GM12878 (cell line): ENCODE results near the gene ZKSCAN5. TPM values are rescaled to one million over a fixed set of nuclear protein-coding genes. Genes with fewer than 3 reads are reported as not detected.
A peak's percentile ranks its signal among the peaks of the same experiment; 100 is the strongest.

Experiments used
- CBFB ChIP-seq: IDR thresholded peaks from 2 replicates; pipeline ENCODE4 v1.6.1; 2016; ENCODE audit warnings: antibody characterized with exemption, low read depth
- CREM ChIP-seq: IDR thresholded peaks from 2 replicates; pipeline ENCODE4 v1.6.1; 2014; ENCODE audit warnings: antibody characterized with exemption, low read depth
- DPF2 ChIP-seq: fragments of 450-650 bp; IDR thresholded peaks from 2 replicates; pipeline ENCODE4 v1.6.1; 2017; ENCODE audit warnings: mild to moderate bottlenecking
- E2F8 ChIP-seq: fragments of 450-650 bp; IDR thresholded peaks from 2 replicates; pipeline ENCODE4 v1.6.1; 2018; ENCODE audit warnings: mild to moderate bottlenecking, low read depth, moderate library complexity; ENCODE audit not compliant: partially characterized antibody
- EGR1 ChIP-seq, 2 experiments: IDR thresholded peaks; 1 replicate in 1 of 2; 2 replicates in 1 of 2; pipeline ENCODE4 v1.6.1; 2011 to 2012; ENCODE audit warnings: low read depth in 2 of 2, low read length in 2 of 2, borderline replicate concordance in 1 of 2, mild to moderate bottlenecking in 1 of 2, moderate library complexity in 1 of 2
- HDAC6 ChIP-seq: fragments of 200-600 bp; sonication (generic); IDR thresholded peaks from one replicate; pipeline ENCODE4 v1.8.0; 2017; ENCODE audit warnings: antibody characterized with exemption; ENCODE audit not compliant: unreplicated experiment
- JUNB ChIP-seq: IDR thresholded peaks from 2 replicates; pipeline ENCODE4 v1.6.1; 2016; ENCODE audit warnings: antibody characterized with exemption, mild to moderate bottlenecking
- JUND ChIP-seq: IDR thresholded peaks from 2 replicates; pipeline ENCODE4 v1.6.1; 2012; ENCODE audit warnings: low read depth, mild to moderate bottlenecking, low read length, improper control_type of control experiment, moderate library complexity
- KAT2A ChIP-seq: conservative IDR thresholded peaks from 2 replicates; pipeline ENCODE4 v1.6.1; 2011; ENCODE audit warnings: low read depth, low read length; ENCODE audit not compliant: control insufficient read depth
- KDM1A ChIP-seq: fragments of 200-600 bp; sonication (generic); IDR thresholded peaks from 2 replicates; pipeline ENCODE4 v1.6.1; 2016; ENCODE audit warnings: borderline replicate concordance
- MEF2B ChIP-seq: fragments of 450-650 bp; IDR thresholded peaks from 2 replicates; pipeline ENCODE4 v1.6.1; 2018; ENCODE audit warnings: mild to moderate bottlenecking, moderate library complexity; ENCODE audit not compliant: partially characterized antibody, poor library complexity, severe bottlenecking
- MTA2 ChIP-seq: fragments of 450-650 bp; IDR thresholded peaks from 2 replicates; pipeline ENCODE4 v1.6.1; 2016; ENCODE audit warnings: low read depth, mild to moderate bottlenecking, moderate library complexity
- MXI1 ChIP-seq: fragments of 150-350 bp; IDR thresholded peaks from 2 replicates; pipeline ENCODE4 v1.6.1; 2011; ENCODE audit warnings: low read depth, mild to moderate bottlenecking, inconsistent platforms, low read length, improper control_type of control experiment
- NFIC ChIP-seq: IDR thresholded peaks from 2 replicates; pipeline ENCODE4 v1.6.1; 2012; ENCODE audit warnings: low read depth, mild to moderate bottlenecking, inconsistent platforms, low read length, moderate library complexity
- NFXL1 ChIP-seq: fragments of 450-650 bp; IDR thresholded peaks from 2 replicates; pipeline ENCODE4 v1.6.1; 2017; ENCODE audit warnings: antibody characterized with exemption, mild to moderate bottlenecking, borderline replicate concordance
- PBX3 ChIP-seq: IDR thresholded peaks from 2 replicates; pipeline ENCODE4 v1.6.1; 2011; ENCODE audit warnings: mild to moderate bottlenecking, low read depth, low read length, moderate library complexity; ENCODE audit not compliant: insufficient replicate concordance
- PML ChIP-seq: IDR thresholded peaks from 2 replicates; pipeline ENCODE4 v1.6.1; 2012; ENCODE audit warnings: low read length, inconsistent platforms
- RAD51 ChIP-seq: fragments of 450-650 bp; IDR thresholded peaks from 2 replicates; pipeline ENCODE4 v1.6.1; 2016; ENCODE audit warnings: moderate library complexity, mild to moderate bottlenecking, inconsistent platforms
- SIX5 ChIP-seq: IDR thresholded peaks from 2 replicates; pipeline ENCODE4 v1.6.1; 2011; ENCODE audit warnings: mild to moderate bottlenecking, low read depth, low read length, moderate library complexity; ENCODE audit not compliant: severe bottlenecking
- SMAD1 ChIP-seq: fragments of 450-650 bp; IDR thresholded peaks from 2 replicates; pipeline ENCODE4 v1.6.1; 2018; ENCODE audit warnings: mild to moderate bottlenecking, low read depth; ENCODE audit not compliant: partially characterized antibody
- SMARCA5 ChIP-seq: fragments of 450-650 bp; IDR thresholded peaks from 2 replicates; pipeline ENCODE4 v1.6.1; 2017; ENCODE audit warnings: mild to moderate bottlenecking
- SP1 ChIP-seq: IDR thresholded peaks from one replicate; pipeline ENCODE4 v1.6.1; 2011; ENCODE audit warnings: low read depth, low read length
- SPI1 ChIP-seq: IDR thresholded peaks from 2 replicates; pipeline ENCODE4 v1.6.1; 2011; ENCODE audit warnings: low read depth, mild to moderate bottlenecking, low read length, moderate library complexity, borderline replicate concordance; ENCODE audit not compliant: insufficient read depth
- SUPT20H ChIP-seq: IDR thresholded peaks from 2 replicates; pipeline ENCODE4 v1.6.1; 2011; ENCODE audit warnings: low read depth, mild to moderate bottlenecking, low read length, moderate library complexity, borderline replicate concordance; ENCODE audit not compliant: control insufficient read depth
- USF1 ChIP-seq: IDR thresholded peaks from 2 replicates; pipeline ENCODE4 v1.6.1; 2011; ENCODE audit warnings: borderline replicate concordance, low read depth, mild to moderate bottlenecking, moderate library complexity, mixed read lengths, low read length; ENCODE audit not compliant: insufficient read depth; ENCODE audit errors: extremely low read length
- YBX1 ChIP-seq: fragments of 450-650 bp; IDR thresholded peaks from 2 replicates; pipeline ENCODE4 v1.6.1; 2016; ENCODE audit warnings: antibody characterized with exemption
- ZNF24 ChIP-seq: fragments of 450-650 bp; IDR thresholded peaks from 2 replicates; pipeline ENCODE4 v1.6.1; 2017; ENCODE audit warnings: antibody characterized with exemption, mild to moderate bottlenecking
- polyA plus RNA-seq, 11 experiments: library from polyadenylated mRNA; depleted of rRNA in 4 of 11; unstranded in 6 of 11; stranded (reverse) in 5 of 11; fragments of >200 nt; fragmentation: Nextera tagmentation in 4 of 11; fragmentation: Illumina TruSeq in 1 of 11; extraction: Ambion mirVana in 4 of 11; extraction: Trizol in 1 of 11; gene quantifications; 1 replicate in 1 of 11; 2 replicates in 10 of 11; pipeline versions ENCODE4 v1.2.1 to v1.2.3, GENCODE V29; 2011 to 2016; ENCODE audit warnings: inconsistent platforms in 2 of 11, missing spikeins in 2 of 11, low read depth in 1 of 11
- total RNA-seq, 4 experiments: library from RNA; depleted of rRNA in 3 of 4; stranded (reverse); fragments of >200 nt in 3 of 4; fragmentation: Illumina TruSeq in 1 of 4; extraction: Trizol in 1 of 4; gene quantifications; 2 replicates each; pipeline versions ENCODE4 v1.2.1 to v1.2.3, GENCODE V29; 2013 to 2021

Gene ZKSCAN5
- total and polyA plus RNA-seq, 10 of the 15 experiments (the other 5 are each of a cell fraction or from before 2014, with no cell fraction given): 2.5 to 10.1 (median 7.7) TPM

- TF ChIP-seq E2F8: peak; percentile 91
- no peak for TF ChIP-seq USF1
- no peak for TF ChIP-seq SUPT20H
- no peak for TF ChIP-seq KAT2A
- TF ChIP-seq YBX1: no peak
- no peak for TF ChIP-seq RAD51
- peak; percentile 99 for TF ChIP-seq CREM
- no peak for TF ChIP-seq ZNF24
- TF ChIP-seq PBX3: no peak
- TF ChIP-seq SMARCA5: no peak
- TF ChIP-seq JUND: no peak
- peak in 1 of 2 experiments; percentile 64; a peak in 1 of 3 replicates for TF ChIP-seq EGR1 (IDR thresholded peaks at IDR 0.05; ENCODE audit: borderline replicate concordance in 1 of 2, low read depth in 2 of 2, low read length in 2 of 2)
- TF ChIP-seq HDAC6: no peak
- 0 out of 2 replicates have a peak, but pooled peaks have one; percentile 20 for TF ChIP-seq DPF2
- no peak for TF ChIP-seq JUNB
- TF ChIP-seq SMAD1: peak; percentile 41
- TF ChIP-seq SIX5: peak; percentile 52
- TF ChIP-seq KDM1A: no peak
- no peak for TF ChIP-seq MEF2B
- TF ChIP-seq NFIC: no peak
- no peak; the same call in 1 of the 2 replicates for TF ChIP-seq MXI1
- no peak for TF ChIP-seq SPI1
- no peak for TF ChIP-seq NFXL1
- TF ChIP-seq CBFB: peak; percentile 82; the same call in 1 of the 2 replicates
- peak; percentile 33; the same call in 1 of the 2 replicates for TF ChIP-seq MTA2
- TF ChIP-seq SP1: peak; percentile 50
- TF ChIP-seq PML: peak; percentile 85
Measured at GRCh38 chr7:99499721-99500636, 4.5 kb upstream of the ZKSCAN5 start, which contains the start of gene ZNF394 (continued).
